OCI-LY7 (cell line): Measurements from ENCODE around the gene WWOX.

Source experiments
- EZH2phosphoT487 ChIP-seq: fragments of 200-600 bp; sonication (generic); IDR thresholded peaks from 2 replicates; pipeline ENCODE4 v1.6.1; 2018; ENCODE audit warnings: low read depth, borderline replicate concordance, mild to moderate bottlenecking, mixed run types, antibody characterized with exemption, low read length, moderate library complexity, mixed read lengths
- TF ChIP-seq, protein P1 (sequence below): fragments of 200-600 bp; sonication (generic); conservative IDR thresholded peaks from 2 replicates; pipeline ENCODE4 v1.5.1; 2014; ENCODE audit warnings: mild to moderate bottlenecking, antibody characterized with exemption, low read length, moderate library complexity, mixed read lengths

DNA sequence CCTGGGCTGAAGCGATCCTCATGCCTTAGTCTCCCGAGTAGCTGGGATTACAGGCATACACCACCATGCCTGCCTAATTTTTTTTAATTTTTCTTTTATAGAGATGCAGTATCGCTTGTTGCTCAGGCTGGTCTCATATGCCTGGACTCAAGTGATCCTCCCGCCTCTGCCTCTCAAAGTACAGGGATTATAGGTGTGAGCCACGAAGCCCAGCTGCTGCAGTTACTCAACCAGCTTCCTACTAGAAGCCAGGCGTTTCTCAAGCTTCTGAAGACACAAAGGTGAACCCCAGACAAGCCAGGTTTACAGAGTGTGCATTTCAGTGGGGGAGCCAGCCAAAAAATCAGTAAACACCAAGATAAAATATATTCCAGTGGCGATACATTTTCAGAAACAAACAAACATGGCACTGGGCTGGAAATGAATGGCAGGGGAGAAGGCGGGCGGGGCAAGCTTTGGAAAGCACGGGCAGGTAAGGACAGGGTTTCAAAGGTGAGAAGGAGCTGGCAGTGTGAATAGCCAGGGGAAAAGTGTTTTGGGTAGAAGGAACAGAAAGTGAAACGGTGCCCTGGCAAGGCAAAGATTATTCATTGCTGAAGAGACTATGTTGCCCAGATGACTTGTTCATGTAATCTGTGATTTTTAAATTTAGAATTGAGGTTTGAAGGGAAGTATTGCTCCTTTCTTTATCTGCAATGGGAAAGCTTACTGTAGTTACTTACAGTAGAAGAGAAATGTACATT lies 471.1 kb downstream of the WWOX start:
- TF ChIP-seq, protein P1, sequence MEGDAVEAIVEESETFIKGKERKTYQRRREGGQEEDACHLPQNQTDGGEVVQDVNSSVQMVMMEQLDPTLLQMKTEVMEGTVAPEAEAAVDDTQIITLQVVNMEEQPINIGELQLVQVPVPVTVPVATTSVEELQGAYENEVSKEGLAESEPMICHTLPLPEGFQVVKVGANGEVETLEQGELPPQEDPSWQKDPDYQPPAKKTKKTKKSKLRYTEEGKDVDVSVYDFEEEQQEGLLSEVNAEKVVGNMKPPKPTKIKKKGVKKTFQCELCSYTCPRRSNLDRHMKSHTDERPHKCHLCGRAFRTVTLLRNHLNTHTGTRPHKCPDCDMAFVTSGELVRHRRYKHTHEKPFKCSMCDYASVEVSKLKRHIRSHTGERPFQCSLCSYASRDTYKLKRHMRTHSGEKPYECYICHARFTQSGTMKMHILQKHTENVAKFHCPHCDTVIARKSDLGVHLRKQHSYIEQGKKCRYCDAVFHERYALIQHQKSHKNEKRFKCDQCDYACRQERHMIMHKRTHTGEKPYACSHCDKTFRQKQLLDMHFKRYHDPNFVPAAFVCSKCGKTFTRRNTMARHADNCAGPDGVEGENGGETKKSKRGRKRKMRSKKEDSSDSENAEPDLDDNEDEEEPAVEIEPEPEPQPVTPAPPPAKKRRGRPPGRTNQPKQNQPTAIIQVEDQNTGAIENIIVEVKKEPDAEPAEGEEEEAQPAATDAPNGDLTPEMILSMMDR: no peak
- TF ChIP-seq EZH2phosphoT487: no peak
